Endothelial cell of umbilical vein (primary cell): ENCODE results near the gene TMEM269. TPM values are rescaled to one million over a fixed set of nuclear protein-coding genes. Genes with fewer than 3 reads are reported as not detected.

Experiments used
- BruUV-seq: library from RNA; stranded (reverse); fragments of 400-500 nt; replicated peaks from 2 replicates; lab custom pipeline; 2021; lab: Mats Ljungman, UMichigan
- CTCF ChIA-PET: fragments of 300-600, 350-600 bp; sonication (Branson Sonifier 250); formaldehyde crosslinking; loops from one replicate; lab custom pipeline; 2021; ENCODE audit warnings: antibody characterized with exemption, inconsistent platforms; lab: Charles Lee
- POLR2A ChIA-PET: fragments of 300-600, 350-600 bp; sonication (Branson Sonifier 250); formaldehyde crosslinking; loops from one replicate; lab custom pipeline; 2021; ENCODE audit warnings: antibody characterized with exemption, inconsistent platforms; lab: Charles Lee
- DNase-seq: peaks from one replicate; pipeline ENCODE4 v3.0.0-alpha.2; 2011; ENCODE audit warnings: low read depth, low spot score
- FAIRE-seq: peaks from 2 replicates; lab custom pipeline; 2011; peaks lifted over from hg19 to GRCh38; lab: Jason Lieb, UNC
- H2AFZ ChIP-seq: 2 replicates; pipeline ENCODE4 v1.6.0; 2012; ENCODE audit warnings: low read depth, low read length, control low read depth, inconsistent platforms
- H3K27ac ChIP-seq: 2 replicates; pipeline ENCODE4 v1.5.1; 2011; ENCODE audit warnings: low read depth, mild to moderate bottlenecking, control low read depth, low read length, moderate library complexity; ENCODE audit not compliant: insufficient read depth
- H3K27me3 ChIP-seq, 2 experiments: 2 replicates each; pipeline versions ENCODE4 v1.6.0 to v1.6.1; 2011; ENCODE audit warnings: low read length in 2 of 2, mixed read lengths in 1 of 2; ENCODE audit not compliant: control insufficient read depth in 2 of 2, insufficient read depth in 2 of 2
- H3K36me3 ChIP-seq, 2 experiments: 2 replicates in 1 of 2; 3 replicates in 1 of 2; pipeline ENCODE4 v1.5.1; 2011; ENCODE audit warnings: low read length in 2 of 2, mild to moderate bottlenecking in 1 of 2, moderate library complexity in 1 of 2; ENCODE audit not compliant: control insufficient read depth in 2 of 2, insufficient read depth in 2 of 2; ENCODE audit errors: extremely low read depth in 1 of 2
- H3K4me1 ChIP-seq: 3 replicates; pipeline ENCODE4 v1.5.1; 2011; ENCODE audit warnings: mild to moderate bottlenecking, low read length; ENCODE audit not compliant: control insufficient read depth, insufficient read depth; ENCODE audit errors: extremely low read depth
- H3K4me2 ChIP-seq: 2 replicates; pipeline ENCODE4 v1.6.1; 2011; ENCODE audit warnings: low read length, control low read depth, mixed read lengths; ENCODE audit not compliant: insufficient read depth
- H3K4me3 ChIP-seq, 3 experiments: fragments of 200-600 bp in 1 of 3; sonication (generic), shearing (Covaris generic) in 1 of 3; replicated peaks in 1 of 3; 2 replicates each; pipeline ENCODE4 v1.5.1; 2011 to 2016; ENCODE audit warnings: control low read depth in 3 of 3, low read length in 3 of 3, mild to moderate bottlenecking in 2 of 3, inconsistent platforms in 1 of 3, low read depth in 1 of 3, moderate library complexity in 1 of 3; ENCODE audit not compliant: insufficient read depth in 1 of 3
- H3K79me2 ChIP-seq: 2 replicates; pipeline ENCODE4 v1.6.0; 2012; ENCODE audit warnings: low read length, inconsistent platforms; ENCODE audit not compliant: control insufficient read depth, insufficient read depth
- H3K9ac ChIP-seq: replicated peaks from 2 replicates; pipeline ENCODE3; 2011; ENCODE audit warnings: low read length, control low read depth; ENCODE audit not compliant: insufficient read depth; ENCODE audit errors: extremely low read depth
- H3K9me1 ChIP-seq: replicated peaks from 3 replicates; pipeline ENCODE4 v1.6.0; 2011; ENCODE audit warnings: mild to moderate bottlenecking, low read length; ENCODE audit not compliant: control insufficient read depth, insufficient read depth; ENCODE audit errors: extremely low read depth
- H3K9me3 ChIP-seq: replicated peaks from 2 replicates; pipeline ENCODE4 v1.5.1; 2012; ENCODE audit warnings: low read length, inconsistent platforms; ENCODE audit not compliant: control insufficient read depth, insufficient read depth
- H4K20me1 ChIP-seq: replicated peaks from 2 replicates; pipeline ENCODE3; 2011; ENCODE audit warnings: mild to moderate bottlenecking, low read length; ENCODE audit not compliant: control insufficient read depth, insufficient read depth; ENCODE audit errors: extremely low read depth
- FOS ChIP-seq: IDR thresholded peaks from 2 replicates; pipeline ENCODE4 v1.6.1; 2011; ENCODE audit warnings: mild to moderate bottlenecking, low read length, moderate library complexity, borderline replicate concordance; ENCODE audit not compliant: insufficient read depth
- POLR2AphosphoS5 ChIP-seq: IDR thresholded peaks from 2 replicates; pipeline ENCODE4 v1.6.1; 2012; ENCODE audit warnings: low read depth, mild to moderate bottlenecking, control low read depth, low read length, moderate library complexity; ENCODE audit not compliant: insufficient read depth
- dilution Hi-C: fragments of 300-500 bp; cut with MboI; formaldehyde crosslinking; loops from one replicate; pipeline ENCODE4 v1.15.0; 2019; ENCODE audit warnings: low sequenced_read_pairs; ENCODE audit not compliant: extremely low pct_ligation_motif_present
- intact Hi-C: fragments of 100-400 bp; cut with micrococcal nuclease; formaldehyde crosslinking; loops from one replicate; pipeline ENCODE4 v1.10.0; 2022
- polyA plus RNA-seq, 4 experiments: library from polyadenylated mRNA; depleted of rRNA in 3 of 4; stranded (reverse) in 3 of 4; unstranded in 1 of 4; fragments of >200 nt; gene quantifications; 2 replicates each; pipeline versions ENCODE4 v1.2.1 to v1.2.3, GENCODE V29; 2011 to 2012; ENCODE audit warnings: missing spikeins in 1 of 4
- total RNA-seq: library from RNA; stranded (reverse); gene quantifications from 2 replicates; pipeline ENCODE4 v1.2.3, GENCODE V29; 2021

Gene TMEM269
- total and polyA plus RNA-seq, 2 donors (not counting 3 experiments of a cell fraction or from before 2014, with no cell fraction given): 0.03 TPM; not detected in 1

DNA sequence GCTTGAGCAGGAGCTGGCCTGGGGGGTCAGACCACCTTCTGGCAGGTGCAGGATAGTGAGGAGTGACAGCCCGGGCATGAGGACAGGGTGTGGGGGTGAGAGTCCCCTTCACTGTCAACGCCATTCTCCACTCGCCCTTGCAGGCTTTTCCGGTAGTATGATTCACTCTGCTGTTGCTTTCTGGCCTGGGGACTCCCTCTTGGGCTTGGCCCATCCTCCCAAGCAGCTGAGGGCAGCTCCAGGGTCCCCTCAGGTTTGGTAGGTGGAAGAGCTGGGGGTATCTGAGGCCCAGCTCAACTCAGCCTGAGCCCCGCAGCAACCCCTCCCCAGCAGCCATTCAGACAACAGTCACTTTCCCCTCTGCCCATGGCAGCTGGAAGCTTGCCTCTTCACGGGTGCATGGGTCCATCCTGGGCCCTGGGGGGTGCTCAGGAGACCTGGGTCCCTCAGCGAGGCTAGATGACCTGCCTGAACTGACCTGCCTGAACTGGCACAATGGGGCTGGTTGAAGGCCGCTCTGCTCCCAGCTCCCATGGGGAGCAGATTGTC is 46.0 kb upstream of the TMEM269 start:
- H3K9me1 ChIP-seq: no peaks in the 10 kb centered on the region
- H3K9me3 ChIP-seq: no peaks in the 10 kb centered on the region
- ChIA-PET CTCF (interaction anchor here (3.4 kb wide), 1 partner anchor 161 kb away, joined by 12 read pairs; no protein-coding TSS in a partner anchor), POLR2A (no interaction called here)
- H3K79me2 ChIP-seq: no peaks in the 10 kb centered on the region
- intact Hi-C loops: no loop called here
- no peaks in the 10 kb centered on the region for H4K20me1 ChIP-seq
- FAIRE-seq (no peak), DNase-seq (no peak)
- no peak overlapping the region for H3K4me2 ChIP-seq
- no peaks in the 10 kb centered on the region for H3K4me1 ChIP-seq
- no peaks in the 10 kb centered on the region for H3K27me3 ChIP-seq
- no peak overlapping the region for H2AFZ ChIP-seq
- dilution Hi-C loops: no loop called here
- H3K9ac ChIP-seq: no peak overlapping the region
- TF ChIP-seq POLR2AphosphoS5: no peak
- H3K36me3 ChIP-seq: no peaks in the 10 kb centered on the region
- no peak overlapping the region for H3K27ac ChIP-seq
- BruUV-seq: no TSS peak
- H3K4me3 ChIP-seq: no peak overlapping the region

DNA sequence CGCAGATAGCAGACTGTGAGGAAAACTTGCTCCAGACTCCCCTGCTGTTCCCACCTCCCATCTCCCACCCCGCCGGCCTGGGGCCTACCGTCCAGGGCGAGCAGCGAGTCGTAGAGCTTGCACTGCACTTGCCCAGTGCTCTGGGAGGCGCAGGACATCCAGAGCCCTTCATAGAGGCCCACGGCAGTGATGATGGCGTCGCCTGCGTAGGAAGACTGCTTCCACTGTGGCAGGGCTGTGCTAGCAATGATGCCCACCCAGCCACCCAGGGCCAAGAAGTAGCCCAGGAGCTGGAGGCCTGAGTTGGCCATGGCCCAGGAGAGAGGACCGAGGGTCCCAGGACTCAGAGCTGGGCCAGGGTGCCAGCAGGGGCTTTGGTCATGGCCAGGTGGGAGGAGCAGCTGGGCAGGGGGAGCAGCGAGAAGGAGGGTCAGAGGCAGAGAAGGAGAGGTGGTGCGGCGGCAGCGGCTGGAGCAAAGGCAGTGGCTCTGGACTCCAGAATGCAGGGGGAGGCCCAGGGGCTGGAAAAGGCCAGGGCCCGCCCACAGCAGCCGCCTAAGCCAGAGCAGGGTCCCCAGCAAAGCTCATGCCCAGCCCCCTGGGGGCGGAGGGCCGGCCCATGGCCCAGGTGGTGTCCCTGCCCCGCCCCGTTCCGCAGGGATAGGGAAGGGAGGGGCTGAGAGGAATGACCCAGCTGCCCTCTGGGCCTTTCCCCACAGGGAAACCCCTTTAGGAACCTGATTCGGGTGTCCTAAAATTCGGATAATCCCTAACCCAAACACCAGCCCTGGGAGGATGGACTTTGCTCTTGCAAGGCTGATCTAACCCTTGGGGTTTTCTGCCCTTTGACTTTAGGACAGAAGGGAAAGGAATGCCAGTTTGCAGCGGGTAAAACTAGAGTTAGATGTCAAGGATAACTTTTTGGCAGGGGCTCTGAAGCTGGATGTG is 44.8 kb upstream of the TMEM269 start, which contains the start of gene CLDN19:
TSS of gene CLDN19 (minus strand) at position 484 of the 948 bp plus-strand sequence. CDS start at position 311, 173 bp downstream.
- H3K27me3 ChIP-seq: no peaks in the 10 kb centered on the region
- H3K9me3 ChIP-seq: no peaks in the 10 kb centered on the region
- H4K20me1 ChIP-seq: no peaks in the 10 kb centered on the region
- dilution Hi-C loops (no loop called here), intact Hi-C loops (no loop called here)
- no peaks in the 10 kb centered on the region for H3K4me1 ChIP-seq
- TF ChIP-seq FOS: no peak
- DNase-seq (no peak), FAIRE-seq (no peak)
- no peaks in the 10 kb centered on the region for H3K9me1 ChIP-seq
- H3K9ac ChIP-seq: no peak within 1 kb of the TSS
- H3K4me3 ChIP-seq: no peak within 1 kb of the TSS
- H3K27ac ChIP-seq: no peak within 1 kb of the TSS
- ChIA-PET CTCF (interaction anchor here (0.9 to 3.4 kb wide), 4 partner anchors 9 to 163 kb away, joined by 3 to 12 read pairs (median 4); no protein-coding TSS in a partner anchor), POLR2A (no interaction called here)
- no peaks in the 10 kb centered on the region for H3K79me2 ChIP-seq
- no peaks in the 10 kb centered on the region for H3K36me3 ChIP-seq
- no TSS peak for BruUV-seq
- no peak within 1 kb of the TSS for H2AFZ ChIP-seq
- no peak within 1 kb of the TSS for H3K4me2 ChIP-seq
